ENCODE results near the gene CD96.
A peak's percentile ranks its signal among the peaks of the same experiment; 100 is the strongest.

CD96 gene

GRCh38 chr3:111539351-111540331, 2.4 kb upstream of the CD96 start:
- TF ChIP-seq GATA3 (IDR thresholded peaks at IDR 0.05; ENCODE audit: low read depth, low read length) = no peak
- TF ChIP-seq GATA2 (IDR thresholded peaks at IDR 0.05; ENCODE audit: low read depth, low read length) = no peak

- no peak for TF ChIP-seq GATA2 (IDR thresholded peaks at IDR 0.05; ENCODE audit: low read depth, low read length)
- no peak for TF ChIP-seq GATA3 (IDR thresholded peaks at IDR 0.05; ENCODE audit: low read depth, low read length)
Measured at GRCh38 chr3:111541391-111541790, 606 bp upstream of the CD96 start.

- TF ChIP-seq GATA3 (IDR thresholded peaks at IDR 0.05; ENCODE audit: low read depth, low read length) = no peak
- TF ChIP-seq GATA2 (IDR thresholded peaks at IDR 0.05; ENCODE audit: low read depth, low read length) = no peak
Measured at GRCh38 chr3:111542611-111543300, 759 bp downstream of the CD96 start.

GRCh38 chr3:111545349-111545748, 3.4 kb downstream of the CD96 start:
- TF ChIP-seq GATA2 (IDR thresholded peaks at IDR 0.05; ENCODE audit: low read depth, low read length) (no peak), GATA3 (IDR thresholded peaks at IDR 0.05; ENCODE audit: low read depth, low read length) (no peak)

GRCh38 chr3:111547631-111548030, 5.6 kb downstream of the CD96 start:
- TF ChIP-seq GATA3 (IDR thresholded peaks at IDR 0.05; ENCODE audit: low read depth, low read length) = no peak
- TF ChIP-seq GATA2 (IDR thresholded peaks at IDR 0.05; ENCODE audit: low read depth, low read length) = no peak

GRCh38 chr3:111548092-111548491, 6.1 kb downstream of the CD96 start:
- TF ChIP-seq GATA3 (IDR thresholded peaks at IDR 0.05; ENCODE audit: low read depth, low read length) (no peak), GATA2 (IDR thresholded peaks at IDR 0.05; ENCODE audit: low read depth, low read length) (no peak)

- no peak for TF ChIP-seq GATA2 (IDR thresholded peaks at IDR 0.05; ENCODE audit: low read depth, low read length)
- no peak for TF ChIP-seq GATA3 (IDR thresholded peaks at IDR 0.05; ENCODE audit: low read depth, low read length)
Measured at GRCh38 chr3:111548756-111549155, 6.8 kb downstream of the CD96 start.

- TF ChIP-seq GATA3 (IDR thresholded peaks at IDR 0.05; ENCODE audit: low read depth, low read length) (no peak), GATA2 (IDR thresholded peaks at IDR 0.05; ENCODE audit: low read depth, low read length) (no peak)
Measured at GRCh38 chr3:111566844-111567243, 24.8 kb downstream of the CD96 start.

- TF ChIP-seq GATA2 (IDR thresholded peaks at IDR 0.05; ENCODE audit: low read depth, low read length) = 0 out of 2 replicates have a peak, but pooled peaks have one; percentile 13
- peak; percentile 72 for TF ChIP-seq GATA3 (IDR thresholded peaks at IDR 0.05; ENCODE audit: low read depth, low read length)
Measured at GRCh38 chr3:111568355-111568754, 26.4 kb downstream of the CD96 start.

GRCh38 chr3:111568911-111569310, 26.9 kb downstream of the CD96 start:
- TF ChIP-seq GATA3 (IDR thresholded peaks at IDR 0.05; ENCODE audit: low read depth, low read length) = no peak
- TF ChIP-seq GATA2 (IDR thresholded peaks at IDR 0.05; ENCODE audit: low read depth, low read length) = no peak

GRCh38 chr3:111570404-111571030, 28.5 kb downstream of the CD96 start:
- TF ChIP-seq GATA2 (IDR thresholded peaks at IDR 0.05; ENCODE audit: low read depth, low read length) = no peak
- TF ChIP-seq GATA3 (IDR thresholded peaks at IDR 0.05; ENCODE audit: low read depth, low read length) = no peak

- TF ChIP-seq GATA2 (IDR thresholded peaks at IDR 0.05; ENCODE audit: low read depth, low read length) = no peak
Measured at GRCh38 chr3:111571282-111571681, 29.3 kb downstream of the CD96 start.

- no peak for TF ChIP-seq GATA3 (IDR thresholded peaks at IDR 0.05; ENCODE audit: low read depth, low read length)
- TF ChIP-seq GATA2 (IDR thresholded peaks at IDR 0.05; ENCODE audit: low read depth, low read length) = no peak
Measured at GRCh38 chr3:111571907-111572460, 30.0 kb downstream of the CD96 start.

- TF ChIP-seq GATA2 (IDR thresholded peaks at IDR 0.05; ENCODE audit: low read depth, low read length) (no peak), GATA3 (IDR thresholded peaks at IDR 0.05; ENCODE audit: low read depth, low read length) (no peak)
Measured at GRCh38 chr3:111577113-111577512, 35.1 kb downstream of the CD96 start.
